ENCODE results near the gene ARHGAP31.

Gene ARHGAP31

DNA sequence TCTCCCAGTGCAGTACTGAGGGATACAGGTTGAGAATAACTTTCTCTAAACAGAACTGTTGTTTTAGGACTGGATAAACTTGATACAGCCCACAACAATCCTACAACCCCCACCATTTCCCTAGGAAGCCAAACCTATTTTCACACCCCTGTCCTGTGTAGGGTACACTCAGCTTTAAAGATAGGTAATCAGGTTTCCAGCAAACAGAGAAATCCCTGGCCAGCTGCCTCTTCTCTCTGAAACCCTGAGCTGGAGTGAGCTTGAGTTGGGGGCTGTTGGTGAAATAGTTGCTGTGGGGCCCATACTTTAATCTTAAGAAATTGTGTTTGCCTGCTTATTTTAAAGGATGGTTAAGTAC is 22.1 kb downstream of the ARHGAP31 start:
- Histone ChIP-seq H3K9me3 (ENCODE audit: control insufficient read depth, insufficient read depth, low read depth, low read length) (no peaks in the 10 kb centered on the region), H3K36me3 (ENCODE audit: control insufficient read depth in 2 of 2, insufficient read depth in 1 of 2, low read length in 2 of 2) (peaks cover 0 to 3% of the 10 kb centered on the region in 2 experiments; a peak in 1 of 3 replicates), H3K4me1 (ENCODE audit: control insufficient read depth, insufficient read depth, low read length) (no peaks in the 10 kb centered on the region), H3K4me3 (ENCODE audit: low read depth, low read length) (no peak overlapping the region), H3K27ac (ENCODE audit: extremely low read depth, low read depth, low read length) (no peak overlapping the region)
- POLR2A ChIA-PET = no interaction called here
- CTCF ChIA-PET = interaction anchor here (0.6 kb wide), 1 partner anchor 202 kb away, joined by 6 read pairs; no protein-coding TSS in a partner anchor
- TF ChIP-seq ZNF350 (tag by site-specific recombination; IDR thresholded peaks at IDR 0.05) = no peak
- TF ChIP-seq KLF1 (tag by site-specific recombination; IDR thresholded peaks at IDR 0.05) = no peak
- TF ChIP-seq ZBTB8A (tag by site-specific recombination; IDR thresholded peaks at IDR 0.05) = no peak

DNA sequence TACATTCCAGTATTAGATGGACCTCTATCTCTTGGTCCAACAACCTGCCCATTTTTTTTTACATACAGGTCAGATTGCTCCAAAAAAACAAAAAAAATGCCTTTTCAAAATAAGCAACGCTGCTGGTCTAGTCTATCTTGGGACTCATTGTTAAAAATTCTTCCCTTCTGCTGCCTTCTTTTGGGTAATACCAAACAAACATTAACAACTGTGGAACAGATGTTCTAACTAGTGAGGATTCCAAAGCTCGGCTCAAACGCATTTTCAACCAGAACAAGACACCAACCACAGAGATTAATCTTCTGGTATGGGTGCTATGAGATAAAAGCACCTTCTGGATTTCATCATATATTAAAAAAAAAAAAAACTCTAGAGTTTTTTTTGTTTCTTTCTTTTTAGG is 24.7 kb downstream of the ARHGAP31 start:
- H3K27ac ChIP-seq (ENCODE audit: extremely low read depth, low read depth, low read length) = no peak overlapping the region
- no peaks in the 10 kb centered on the region for H3K4me1 ChIP-seq (ENCODE audit: control insufficient read depth, insufficient read depth, low read length)
- ChIA-PET POLR2A (no interaction called here), CTCF (interaction anchor here (0.7 to 1.3 kb wide), 2 partner anchors 11 to 26 kb away, joined by 3 read pairs; no protein-coding TSS in a partner anchor)
- H3K9me3 ChIP-seq (ENCODE audit: control insufficient read depth, insufficient read depth, low read depth, low read length) = no peaks in the 10 kb centered on the region
- peaks cover 0 to 3% of the 10 kb centered on the region in 2 experiments; a peak in 1 of 3 replicates for H3K36me3 ChIP-seq (ENCODE audit: control insufficient read depth in 2 of 2, insufficient read depth in 1 of 2, low read length in 2 of 2)
- TF ChIP-seq ZNF132 (tag by site-specific recombination; IDR thresholded peaks at IDR 0.05; ENCODE audit: borderline replicate concordance) (no peak), ZNF837 (tag by site-specific recombination; IDR thresholded peaks at IDR 0.05) (no peak), ZNF629 (tag by site-specific recombination; IDR thresholded peaks at IDR 0.05) (no peak), IKZF3 (tag by site-specific recombination; IDR thresholded peaks at IDR 0.05) (no peak), ZNF24 (tag by site-specific recombination; IDR thresholded peaks at IDR 0.05) (no peak), ZNF571 (tag by site-specific recombination; IDR thresholded peaks at IDR 0.05) (no peak)
- TF ChIP-seq, protein P1, sequence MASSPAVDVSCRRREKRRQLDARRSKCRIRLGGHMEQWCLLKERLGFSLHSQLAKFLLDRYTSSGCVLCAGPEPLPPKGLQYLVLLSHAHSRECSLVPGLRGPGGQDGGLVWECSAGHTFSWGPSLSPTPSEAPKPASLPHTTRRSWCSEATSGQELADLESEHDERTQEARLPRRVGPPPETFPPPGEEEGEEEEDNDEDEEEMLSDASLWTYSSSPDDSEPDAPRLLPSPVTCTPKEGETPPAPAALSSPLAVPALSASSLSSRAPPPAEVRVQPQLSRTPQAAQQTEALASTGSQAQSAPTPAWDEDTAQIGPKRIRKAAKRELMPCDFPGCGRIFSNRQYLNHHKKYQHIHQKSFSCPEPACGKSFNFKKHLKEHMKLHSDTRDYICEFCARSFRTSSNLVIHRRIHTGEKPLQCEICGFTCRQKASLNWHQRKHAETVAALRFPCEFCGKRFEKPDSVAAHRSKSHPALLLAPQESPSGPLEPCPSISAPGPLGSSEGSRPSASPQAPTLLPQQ (tag by site-specific recombination; IDR thresholded peaks at IDR 0.05) = no peak
- H3K4me3 ChIP-seq (ENCODE audit: low read depth, low read length) = no peak overlapping the region

DNA sequence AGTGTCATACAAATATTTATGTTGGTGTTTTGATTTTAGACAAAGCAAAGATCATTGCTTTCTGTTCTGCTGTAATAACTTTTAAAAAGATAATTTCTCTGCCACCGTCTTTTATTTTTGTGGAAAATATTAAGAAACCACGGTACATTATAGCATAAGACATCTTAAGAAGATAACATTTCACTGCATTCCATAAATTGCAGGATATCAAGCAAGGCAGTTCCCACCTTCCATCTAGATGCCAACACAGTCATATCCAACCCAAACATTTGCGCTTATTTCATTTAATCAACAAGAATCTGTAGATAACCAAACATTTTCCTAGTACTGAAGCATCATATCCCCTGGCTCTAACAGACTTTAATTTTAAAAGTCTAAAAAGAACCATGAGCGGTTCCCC is 25.1 kb downstream of the ARHGAP31 start:
- H3K27ac ChIP-seq (ENCODE audit: extremely low read depth, low read depth, low read length) = no peak overlapping the region
- POLR2A ChIA-PET = no interaction called here
- no peaks in the 10 kb centered on the region for H3K4me1 ChIP-seq (ENCODE audit: control insufficient read depth, insufficient read depth, low read length)
- CTCF ChIA-PET = interaction anchor here (1.3 kb wide), 1 partner anchor 27 kb away, joined by 3 read pairs; no protein-coding TSS in a partner anchor
- H3K36me3 ChIP-seq (ENCODE audit: control insufficient read depth in 2 of 2, insufficient read depth in 1 of 2, low read length in 2 of 2) = no peaks in the 10 kb centered on the region
- no peak overlapping the region for H3K4me3 ChIP-seq (ENCODE audit: low read depth, low read length)
- H3K9me3 ChIP-seq (ENCODE audit: control insufficient read depth, insufficient read depth, low read depth, low read length) = no peaks in the 10 kb centered on the region
- TF ChIP-seq ZNF596 (tag by site-specific recombination; IDR thresholded peaks at IDR 0.05) (no peak), ZNF837 (tag by site-specific recombination; IDR thresholded peaks at IDR 0.05) (no peak), ZNF571 (tag by site-specific recombination; IDR thresholded peaks at IDR 0.05) (no peak), ZNF510 (tag by site-specific recombination; IDR thresholded peaks at IDR 0.05; ENCODE audit: insufficient replicate concordance) (no peak), ZBTB17 (tag by site-specific recombination; IDR thresholded peaks at IDR 0.05) (no peak), ZNF777 (tag by site-specific recombination; IDR thresholded peaks at IDR 0.05; ENCODE audit: borderline replicate concordance) (no peak), ZIC2 (tag by site-specific recombination; IDR thresholded peaks at IDR 0.05) (no peak), ZNF555 (tag by site-specific recombination; conservative IDR thresholded peaks at IDR 0.05) (no peak)
- TF ChIP-seq, protein P2, sequence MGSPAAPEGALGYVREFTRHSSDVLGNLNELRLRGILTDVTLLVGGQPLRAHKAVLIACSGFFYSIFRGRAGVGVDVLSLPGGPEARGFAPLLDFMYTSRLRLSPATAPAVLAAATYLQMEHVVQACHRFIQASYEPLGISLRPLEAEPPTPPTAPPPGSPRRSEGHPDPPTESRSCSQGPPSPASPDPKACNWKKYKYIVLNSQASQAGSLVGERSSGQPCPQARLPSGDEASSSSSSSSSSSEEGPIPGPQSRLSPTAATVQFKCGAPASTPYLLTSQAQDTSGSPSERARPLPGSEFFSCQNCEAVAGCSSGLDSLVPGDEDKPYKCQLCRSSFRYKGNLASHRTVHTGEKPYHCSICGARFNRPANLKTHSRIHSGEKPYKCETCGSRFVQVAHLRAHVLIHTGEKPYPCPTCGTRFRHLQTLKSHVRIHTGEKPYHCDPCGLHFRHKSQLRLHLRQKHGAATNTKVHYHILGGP (tag by site-specific recombination; IDR thresholded peaks at IDR 0.05) = no peak
- TF ChIP-seq, protein P3, sequence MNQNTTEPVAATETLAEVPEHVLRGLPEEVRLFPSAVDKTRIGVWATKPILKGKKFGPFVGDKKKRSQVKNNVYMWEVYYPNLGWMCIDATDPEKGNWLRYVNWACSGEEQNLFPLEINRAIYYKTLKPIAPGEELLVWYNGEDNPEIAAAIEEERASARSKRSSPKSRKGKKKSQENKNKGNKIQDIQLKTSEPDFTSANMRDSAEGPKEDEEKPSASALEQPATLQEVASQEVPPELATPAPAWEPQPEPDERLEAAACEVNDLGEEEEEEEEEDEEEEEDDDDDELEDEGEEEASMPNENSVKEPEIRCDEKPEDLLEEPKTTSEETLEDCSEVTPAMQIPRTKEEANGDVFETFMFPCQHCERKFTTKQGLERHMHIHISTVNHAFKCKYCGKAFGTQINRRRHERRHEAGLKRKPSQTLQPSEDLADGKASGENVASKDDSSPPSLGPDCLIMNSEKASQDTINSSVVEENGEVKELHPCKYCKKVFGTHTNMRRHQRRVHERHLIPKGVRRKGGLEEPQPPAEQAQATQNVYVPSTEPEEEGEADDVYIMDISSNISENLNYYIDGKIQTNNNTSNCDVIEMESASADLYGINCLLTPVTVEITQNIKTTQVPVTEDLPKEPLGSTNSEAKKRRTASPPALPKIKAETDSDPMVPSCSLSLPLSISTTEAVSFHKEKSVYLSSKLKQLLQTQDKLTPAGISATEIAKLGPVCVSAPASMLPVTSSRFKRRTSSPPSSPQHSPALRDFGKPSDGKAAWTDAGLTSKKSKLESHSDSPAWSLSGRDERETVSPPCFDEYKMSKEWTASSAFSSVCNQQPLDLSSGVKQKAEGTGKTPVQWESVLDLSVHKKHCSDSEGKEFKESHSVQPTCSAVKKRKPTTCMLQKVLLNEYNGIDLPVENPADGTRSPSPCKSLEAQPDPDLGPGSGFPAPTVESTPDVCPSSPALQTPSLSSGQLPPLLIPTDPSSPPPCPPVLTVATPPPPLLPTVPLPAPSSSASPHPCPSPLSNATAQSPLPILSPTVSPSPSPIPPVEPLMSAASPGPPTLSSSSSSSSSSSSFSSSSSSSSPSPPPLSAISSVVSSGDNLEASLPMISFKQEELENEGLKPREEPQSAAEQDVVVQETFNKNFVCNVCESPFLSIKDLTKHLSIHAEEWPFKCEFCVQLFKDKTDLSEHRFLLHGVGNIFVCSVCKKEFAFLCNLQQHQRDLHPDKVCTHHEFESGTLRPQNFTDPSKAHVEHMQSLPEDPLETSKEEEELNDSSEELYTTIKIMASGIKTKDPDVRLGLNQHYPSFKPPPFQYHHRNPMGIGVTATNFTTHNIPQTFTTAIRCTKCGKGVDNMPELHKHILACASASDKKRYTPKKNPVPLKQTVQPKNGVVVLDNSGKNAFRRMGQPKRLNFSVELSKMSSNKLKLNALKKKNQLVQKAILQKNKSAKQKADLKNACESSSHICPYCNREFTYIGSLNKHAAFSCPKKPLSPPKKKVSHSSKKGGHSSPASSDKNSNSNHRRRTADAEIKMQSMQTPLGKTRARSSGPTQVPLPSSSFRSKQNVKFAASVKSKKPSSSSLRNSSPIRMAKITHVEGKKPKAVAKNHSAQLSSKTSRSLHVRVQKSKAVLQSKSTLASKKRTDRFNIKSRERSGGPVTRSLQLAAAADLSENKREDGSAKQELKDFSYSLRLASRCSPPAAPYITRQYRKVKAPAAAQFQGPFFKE (tag by site-specific recombination; IDR thresholded peaks at IDR 0.05; ENCODE audit: borderline replicate concordance) = no peak
- TF ChIP-seq, protein P4, sequence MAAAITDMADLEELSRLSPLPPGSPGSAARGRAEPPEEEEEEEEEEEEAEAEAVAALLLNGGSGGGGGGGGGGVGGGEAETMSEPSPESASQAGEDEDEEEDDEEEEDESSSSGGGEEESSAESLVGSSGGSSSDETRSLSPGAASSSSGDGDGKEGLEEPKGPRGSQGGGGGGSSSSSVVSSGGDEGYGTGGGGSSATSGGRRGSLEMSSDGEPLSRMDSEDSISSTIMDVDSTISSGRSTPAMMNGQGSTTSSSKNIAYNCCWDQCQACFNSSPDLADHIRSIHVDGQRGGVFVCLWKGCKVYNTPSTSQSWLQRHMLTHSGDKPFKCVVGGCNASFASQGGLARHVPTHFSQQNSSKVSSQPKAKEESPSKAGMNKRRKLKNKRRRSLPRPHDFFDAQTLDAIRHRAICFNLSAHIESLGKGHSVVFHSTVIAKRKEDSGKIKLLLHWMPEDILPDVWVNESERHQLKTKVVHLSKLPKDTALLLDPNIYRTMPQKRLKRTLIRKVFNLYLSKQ (tag by site-specific recombination; IDR thresholded peaks at IDR 0.05; ENCODE audit: borderline replicate concordance) = no peak
- TF ChIP-seq, protein P1 (tag by site-specific recombination; IDR thresholded peaks at IDR 0.05) = no peak
